ENCODE results near the gene BMPR1A. TPM values are rescaled to one million over a fixed set of nuclear protein-coding genes. Genes with fewer than 3 reads are reported as not detected.

BMPR1A gene
- total and polyA plus RNA-seq, 3 experiments from 2014 or later = 6.4 to 21.9 (median 20.9) TPM

- Histone ChIP-seq H3K27me3 (ENCODE audit: insufficient read depth, low read length, poor library complexity, severe bottlenecking) (no peaks in the 10 kb centered on the region), H3K36me3 (ENCODE audit: insufficient read depth, low read length) (no peaks in the 10 kb centered on the region), H3K27ac (ENCODE audit: low read depth, low read length) (no peak overlapping the region), H3K4me3 (ENCODE audit: low read length) (no peak overlapping the region), H3K9me3 (ENCODE audit: low read length) (no peaks in the 10 kb centered on the region), H3K4me1 (ENCODE audit: insufficient read depth, low read length) (no peaks in the 10 kb centered on the region)
- Mint-ChIP-seq H3K4me3 (no peak overlapping the region), H3K36me3 (peaks cover 0 to 3% (median 0%) of the 10 kb centered on the region in 3 donors), H3K4me1 (peaks cover 16 to 29% (median 28%) of the 10 kb centered on the region in 3 donors), H3K9me3 (no peaks in the 10 kb centered on the region), H3K27me3 (peaks cover 0 to 1% of the 10 kb centered on the region in 2 donors), H3K27ac (no peak overlapping the region)
- ChIA-PET CTCF (no interaction called here), POLR2A (no interaction called here)
- no peak for DNase-seq
These were observed 46.2 kb downstream of the BMPR1A start for GRCh38 chr10:86802473-86803108.

- CTCF ChIA-PET = no interaction called here
- H3K4me1 ChIP-seq (ENCODE audit: insufficient read depth, low read length) = no peaks in the 10 kb centered on the region
These were observed 46.7 kb downstream of the BMPR1A start for GRCh38 chr10:86803156-86803555.

GRCh38 chr10:86804805-86805204, 48.4 kb downstream of the BMPR1A start:
- no peak for DNase-seq
- Histone ChIP-seq H3K4me3 (ENCODE audit: low read length) (no peak overlapping the region), H3K27me3 (ENCODE audit: insufficient read depth, low read length, poor library complexity, severe bottlenecking) (no peaks in the 10 kb centered on the region), H3K4me1 (ENCODE audit: insufficient read depth, low read length) (no peaks in the 10 kb centered on the region), H3K9me3 (ENCODE audit: low read length) (no peaks in the 10 kb centered on the region), H3K27ac (ENCODE audit: low read depth, low read length) (no peak overlapping the region), H3K36me3 (ENCODE audit: insufficient read depth, low read length) (no peaks in the 10 kb centered on the region)
- peaks cover 5 to 18% (median 13%) of the 10 kb centered on the region in 3 donors for H3K4me1 Mint-ChIP-seq
- H3K4me3 Mint-ChIP-seq = no peak overlapping the region
- H3K9me3 Mint-ChIP-seq = no peaks in the 10 kb centered on the region
- H3K27ac Mint-ChIP-seq = no peak overlapping the region
- ChIA-PET POLR2A (no interaction called here), CTCF (no interaction called here)
- no peaks in the 10 kb centered on the region for H3K27me3 Mint-ChIP-seq
- peaks cover 0 to 6% (median 3%) of the 10 kb centered on the region in 3 donors for H3K36me3 Mint-ChIP-seq

More at GRCh38 chr10:86803156-86803555, 46.7 kb downstream of the BMPR1A start:
- DNase-seq = no peak
- Histone ChIP-seq H3K9me3 (ENCODE audit: low read length) (no peaks in the 10 kb centered on the region), H3K27me3 (ENCODE audit: insufficient read depth, low read length, poor library complexity, severe bottlenecking) (no peaks in the 10 kb centered on the region), H3K27ac (ENCODE audit: low read depth, low read length) (no peak overlapping the region), H3K4me3 (ENCODE audit: low read length) (no peak overlapping the region), H3K36me3 (ENCODE audit: insufficient read depth, low read length) (no peaks in the 10 kb centered on the region)
- peak overlapping the region in 1 of 8 donors; percentile 65 for H3K27ac Mint-ChIP-seq
- H3K4me3 Mint-ChIP-seq = no peak overlapping the region
- H3K9me3 Mint-ChIP-seq = no peaks in the 10 kb centered on the region
- POLR2A ChIA-PET = no interaction called here
- H3K27me3 Mint-ChIP-seq = peaks cover 0 to 1% of the 10 kb centered on the region in 2 donors
- peaks cover 0 to 3% (median 0%) of the 10 kb centered on the region in 3 donors for H3K36me3 Mint-ChIP-seq
- H3K4me1 Mint-ChIP-seq = peaks cover 16 to 28% (median 27%) of the 10 kb centered on the region in 3 donors

GRCh38 chr10:86813101-86813500, 56.7 kb downstream of the BMPR1A start:
- Histone ChIP-seq H3K9me3 (ENCODE audit: low read length) (no peaks in the 10 kb centered on the region), H3K27me3 (ENCODE audit: insufficient read depth, low read length, poor library complexity, severe bottlenecking) (no peaks in the 10 kb centered on the region), H3K4me1 (ENCODE audit: insufficient read depth, low read length) (no peaks in the 10 kb centered on the region), H3K4me3 (ENCODE audit: low read length) (no peak overlapping the region), H3K27ac (ENCODE audit: low read depth, low read length) (no peak overlapping the region), H3K36me3 (ENCODE audit: insufficient read depth, low read length) (no peaks in the 10 kb centered on the region)
- Mint-ChIP-seq H3K36me3 (peaks cover 8 to 10% (median 9%) of the 10 kb centered on the region in 3 donors), H3K9me3 (no peaks in the 10 kb centered on the region), H3K27me3 (no peaks in the 10 kb centered on the region), H3K4me1 (peaks cover 7 to 25% (median 15%) of the 10 kb centered on the region in 3 donors), H3K4me3 (no peak overlapping the region), H3K27ac (no peak overlapping the region)
- DNase-seq = no peak
- CTCF ChIA-PET = no interaction called here
- POLR2A ChIA-PET = no interaction called here

GRCh38 chr10:86813982-86814381, 57.6 kb downstream of the BMPR1A start:
- H3K4me1 Mint-ChIP-seq = peaks cover 7 to 28% (median 12%) of the 10 kb centered on the region in 3 donors
- peaks cover 8 to 9% (median 8%) of the 10 kb centered on the region in 3 donors for H3K36me3 Mint-ChIP-seq
- no peaks in the 10 kb centered on the region for H3K27me3 ChIP-seq (ENCODE audit: insufficient read depth, low read length, poor library complexity, severe bottlenecking)
- H3K4me3 Mint-ChIP-seq = no peak overlapping the region
- no peaks in the 10 kb centered on the region for H3K9me3 Mint-ChIP-seq
- no peaks in the 10 kb centered on the region for H3K36me3 ChIP-seq (ENCODE audit: insufficient read depth, low read length)
- H3K4me3 ChIP-seq (ENCODE audit: low read length) = no peak overlapping the region
- no peaks in the 10 kb centered on the region for H3K27me3 Mint-ChIP-seq
- ChIA-PET POLR2A (no interaction called here), CTCF (no interaction called here)
- no peak for DNase-seq
- H3K27ac Mint-ChIP-seq = no peak overlapping the region
- H3K27ac ChIP-seq (ENCODE audit: low read depth, low read length) = no peak overlapping the region
- H3K4me1 ChIP-seq (ENCODE audit: insufficient read depth, low read length) = no peaks in the 10 kb centered on the region
- H3K9me3 ChIP-seq (ENCODE audit: low read length) = no peaks in the 10 kb centered on the region

- Histone ChIP-seq H3K27ac (ENCODE audit: low read depth, low read length) (no peak overlapping the region), H3K4me3 (ENCODE audit: low read length) (no peak overlapping the region), H3K4me1 (ENCODE audit: insufficient read depth, low read length) (no peaks in the 10 kb centered on the region), H3K9me3 (ENCODE audit: low read length) (no peaks in the 10 kb centered on the region), H3K27me3 (ENCODE audit: insufficient read depth, low read length, poor library complexity, severe bottlenecking) (no peaks in the 10 kb centered on the region), H3K36me3 (ENCODE audit: insufficient read depth, low read length) (no peaks in the 10 kb centered on the region)
- CTCF ChIA-PET = no interaction called here
- peaks cover 7 to 30% (median 11%) of the 10 kb centered on the region in 3 donors for H3K4me1 Mint-ChIP-seq
- DNase-seq = no peak
- H3K36me3 Mint-ChIP-seq = peaks cover 6 to 8% (median 6%) of the 10 kb centered on the region in 3 donors
- peak overlapping the region in 1 of 8 donors; percentile 40 for H3K27ac Mint-ChIP-seq
- H3K4me3 Mint-ChIP-seq = no peak overlapping the region
- H3K27me3 Mint-ChIP-seq = no peaks in the 10 kb centered on the region
- H3K9me3 Mint-ChIP-seq = no peaks in the 10 kb centered on the region
- POLR2A ChIA-PET = no interaction called here
These were observed 58.7 kb downstream of the BMPR1A start for GRCh38 chr10:86815035-86815617.

- Mint-ChIP-seq H3K4me3 (no peak overlapping the region), H3K9me3 (no peaks in the 10 kb centered on the region), H3K36me3 (peaks cover 6 to 8% (median 6%) of the 10 kb centered on the region in 3 donors), H3K27ac (no peak overlapping the region), H3K27me3 (no peaks in the 10 kb centered on the region), H3K4me1 (peaks cover 10 to 35% (median 16%) of the 10 kb centered on the region in 3 donors)
- no peaks in the 10 kb centered on the region for H3K27me3 ChIP-seq (ENCODE audit: insufficient read depth, low read length, poor library complexity, severe bottlenecking)
- CTCF ChIA-PET = no interaction called here
- no peaks in the 10 kb centered on the region for H3K9me3 ChIP-seq (ENCODE audit: low read length)
- POLR2A ChIA-PET = no interaction called here
- no peak overlapping the region for H3K27ac ChIP-seq (ENCODE audit: low read depth, low read length)
- H3K4me3 ChIP-seq (ENCODE audit: low read length) = no peak overlapping the region
- no peak for DNase-seq
- no peaks in the 10 kb centered on the region for H3K36me3 ChIP-seq (ENCODE audit: insufficient read depth, low read length)
- no peaks in the 10 kb centered on the region for H3K4me1 ChIP-seq (ENCODE audit: insufficient read depth, low read length)
These were observed 59.2 kb downstream of the BMPR1A start for GRCh38 chr10:86815640-86816039.

- ChIA-PET POLR2A (no interaction called here), CTCF (interaction anchor here (0.6 kb wide), 1 partner anchor 324 kb away, joined by 5 read pairs; no protein-coding TSS in a partner anchor)
These were observed 60.8 kb downstream of the BMPR1A start for GRCh38 chr10:86817246-86817645.

More at GRCh38 chr10:86817246-86817645, 60.8 kb downstream of the BMPR1A start:
- no peak for DNase-seq
- Histone ChIP-seq H3K4me1 (ENCODE audit: insufficient read depth, low read length) (no peaks in the 10 kb centered on the region), H3K9me3 (ENCODE audit: low read length) (no peaks in the 10 kb centered on the region), H3K4me3 (ENCODE audit: low read length) (no peak overlapping the region), H3K27me3 (ENCODE audit: insufficient read depth, low read length, poor library complexity, severe bottlenecking) (no peaks in the 10 kb centered on the region), H3K27ac (ENCODE audit: low read depth, low read length) (no peak overlapping the region), H3K36me3 (ENCODE audit: insufficient read depth, low read length) (no peaks in the 10 kb centered on the region)
- Mint-ChIP-seq H3K27me3 (no peaks in the 10 kb centered on the region), H3K36me3 (peaks cover 2 to 4% (median 3%) of the 10 kb centered on the region in 3 donors), H3K9me3 (no peaks in the 10 kb centered on the region), H3K27ac (no peak overlapping the region), H3K4me3 (no peak overlapping the region), H3K4me1 (peaks cover 8 to 28% (median 16%) of the 10 kb centered on the region in 3 donors)

Measured in CD8-positive, alpha-beta memory T cell (primary cell).